Body of pancreas (tissue), 4 donors: ENCODE data around the gene DOCK2. TPM values are rescaled to one million over a fixed set of nuclear protein-coding genes. Genes with fewer than 3 reads are reported as not detected.

Experiments
- ATAC-seq: fragments of 150-250 bp; one replicate; pipeline ENCODE4 v1.9.1; 2016
- DNase-seq, 4 donors: peaks; one replicate each; pipeline ENCODE4 v3.0.0-alpha.2; 2019
- H3K27ac ChIP-seq, 4 donors: fragments of 200-600 bp; sonication (generic); 1 replicate in 3 of 4; 2 replicates in 1 of 4; pipeline versions ENCODE4 v1.5.1 to v1.6.1; 2016 to 2019; ENCODE audit warnings: mild to moderate bottlenecking in 1 of 4, mixed read lengths in 1 of 4, moderate library complexity in 1 of 4
- H3K27me3 ChIP-seq, 2 donors: fragments of 200-600 bp; sonication (generic); one replicate each; pipeline ENCODE4 v1.6.0; 2016; ENCODE audit warnings: mild to moderate bottlenecking in 1 of 2
- H3K36me3 ChIP-seq, 2 donors: fragments of 200-600 bp; sonication (generic); replicated peaks in 1 of 2; 2 replicates each; pipeline ENCODE4 v1.5.1; 2016; ENCODE audit warnings: low read depth in 2 of 2; ENCODE audit not compliant: insufficient read depth in 1 of 2
- H3K4me1 ChIP-seq: fragments of 200-600 bp; sonication (generic); one replicate; pipeline ENCODE4 v1.6.0; 2016
- H3K4me3 ChIP-seq, 2 donors: fragments of 200-600 bp; sonication (generic); 1 replicate in 1 of 2; 2 replicates in 1 of 2; pipeline ENCODE4 v1.5.1; 2016 to 2019
- H3K9me3 ChIP-seq, 3 donors: fragments of 200-600 bp; sonication (generic); 1 replicate in 2 of 3; 2 replicates in 1 of 3; pipeline ENCODE4 v1.5.1; 2016
- CTCF ChIP-seq, 7 experiments: fragments of 450-650 bp in 4 of 7; fragments of 200-600 bp in 3 of 7; sonication (generic) in 3 of 7; IDR thresholded peaks; one replicate each; pipeline ENCODE4 v1.5.1; 2016 to 2019; ENCODE audit warnings: antibody characterized with exemption in 7 of 7
- POLR2A ChIP-seq, 3 donors: fragments of 450-650 bp; IDR thresholded peaks; one replicate each; pipeline ENCODE4 v1.6.1; 2016; ENCODE audit warnings: antibody characterized with exemption in 3 of 3, mild to moderate bottlenecking in 2 of 3
- WGBS, 2 donors: methylation state at CpG; one replicate each; pipeline ENCODE4 v1.1.5; 2017; 5-methylcytosine and 5-hydroxymethylcytosine counted together
- intact Hi-C: fragments of 100-400 bp; cut with DNase I; formaldehyde crosslinking; loops from one replicate; pipeline ENCODE4 v1.15.1; 2023
- total RNA-seq, 2 donors: library from RNA; depleted of rRNA; stranded (reverse); fragments of >200 nt; gene quantifications; one replicate each; pipeline ENCODE4 v1.1.0, GENCODE V29; 2016

DOCK2 gene
- total RNA-seq, 2 donors from 2014 or later = 3.1 to 7.6 TPM

GRCh38 chr5:169908864-169909263, 271.8 kb downstream of the DOCK2 start:
- no peak overlapping the region for H3K27ac ChIP-seq
- no peak overlapping the region for H3K4me3 ChIP-seq
- no peaks in the 10 kb centered on the region for H3K27me3 ChIP-seq
- DNase-seq (no peak), ATAC-seq (no peak)
- H3K36me3 ChIP-seq = no peaks in the 10 kb centered on the region
- intact Hi-C loops = no loop called here
- TF ChIP-seq CTCF (IDR thresholded peaks at IDR 0.05) (no peak), POLR2A (IDR thresholded peaks at IDR 0.05) (no peak)
- H3K4me1 ChIP-seq = no peaks in the 10 kb centered on the region
- 43 to 64% methylated on average over 1 of the region's 1 CpG for WGBS, 2 donors
- no peaks in the 10 kb centered on the region for H3K9me3 ChIP-seq

- 77 to 93% methylated on average over 3 of the region's 3 CpGs for WGBS, 2 donors
- ATAC-seq (no peak), DNase-seq (no peak)
- no peaks in the 10 kb centered on the region for H3K4me1 ChIP-seq
- no peaks in the 10 kb centered on the region for H3K27me3 ChIP-seq
- H3K36me3 ChIP-seq = no peaks in the 10 kb centered on the region
- intact Hi-C loops = no loop called here
- no peak overlapping the region for H3K4me3 ChIP-seq
- H3K9me3 ChIP-seq = no peaks in the 10 kb centered on the region
- H3K27ac ChIP-seq = no peak overlapping the region
- TF ChIP-seq POLR2A (IDR thresholded peaks at IDR 0.05) (no peak), CTCF (IDR thresholded peaks at IDR 0.05) (no peak)
These were observed 272.9 kb downstream of the DOCK2 start for GRCh38 chr5:169909945-169910344.

- Histone ChIP-seq H3K4me1 (no peaks in the 10 kb centered on the region), H3K9me3 (no peaks in the 10 kb centered on the region), H3K27me3 (no peaks in the 10 kb centered on the region), H3K36me3 (no peaks in the 10 kb centered on the region), H3K4me3 (no peak overlapping the region), H3K27ac (no peak overlapping the region)
- ATAC-seq = no peak
- WGBS, 2 donors = 67 to 71% methylated on average over 5 of the region's 5 CpGs
- TF ChIP-seq POLR2A (IDR thresholded peaks at IDR 0.05) (no peak), CTCF (IDR thresholded peaks at IDR 0.05) (no peak)
- no peak for DNase-seq
- intact Hi-C loops = no loop called here
These were observed 273.3 kb downstream of the DOCK2 start for GRCh38 chr5:169910393-169910792.

GRCh38 chr5:169911448-169912212, 274.6 kb downstream of the DOCK2 start:
- Histone ChIP-seq H3K27me3 (no peaks in the 10 kb centered on the region), H3K4me1 (no peaks in the 10 kb centered on the region), H3K9me3 (no peaks in the 10 kb centered on the region), H3K27ac (no peak overlapping the region), H3K4me3 (no peak overlapping the region), H3K36me3 (no peaks in the 10 kb centered on the region)
- no peak for DNase-seq
- no peak for ATAC-seq
- WGBS, 2 donors = 56 to 61% methylated on average over 4 of the region's 4 CpGs
- intact Hi-C loops = no loop called here
- no peak for TF ChIP-seq POLR2A (IDR thresholded peaks at IDR 0.05)
- no peak for TF ChIP-seq CTCF (IDR thresholded peaks at IDR 0.05)

GRCh38 chr5:169913479-169913878, 276.4 kb downstream of the DOCK2 start:
- H3K4me1 ChIP-seq = no peaks in the 10 kb centered on the region
- no peaks in the 10 kb centered on the region for H3K27me3 ChIP-seq
- no peaks in the 10 kb centered on the region for H3K36me3 ChIP-seq
- no peak overlapping the region for H3K27ac ChIP-seq
- intact Hi-C loops = no loop called here
- 69 to 71% methylated on average over 2 of the region's 2 CpGs for WGBS, 2 donors
- no peak overlapping the region for H3K4me3 ChIP-seq
- DNase-seq (no peak), ATAC-seq (no peak)
- no peaks in the 10 kb centered on the region for H3K9me3 ChIP-seq
- no peak for TF ChIP-seq POLR2A (IDR thresholded peaks at IDR 0.05)
- TF ChIP-seq CTCF (IDR thresholded peaks at IDR 0.05) = no peak
